ENCODE measurements around the gene SRRM5. TPM values are rescaled to one million over a fixed set of nuclear protein-coding genes. Genes with fewer than 3 reads are reported as not detected.

The SRRM5 gene
- polyA plus RNA-seq, 1 of the 3 experiments (the other 2 are of a cell fraction), result 0.15 TPM

- Histone ChIP-seq H2AFZ (ENCODE audit: low read depth) (no peak overlapping the region), H3K9me3 (no peaks in the 10 kb centered on the region), H3K27ac (ENCODE audit: low read depth in 2 of 2, low read length in 1 of 2) (no peak overlapping the region), H3K4me3 (ENCODE audit: low read depth in 2 of 2, low read length in 1 of 2) (no peak overlapping the region), H3K4me1 (ENCODE audit: control insufficient read depth in 1 of 2, insufficient read depth in 2 of 2, low read depth in 1 of 2, low read length in 1 of 2) (peaks cover 0 to 13% of the 10 kb centered on the region in 2 experiments; a peak in 1 of 4 replicates), H3K4me2 (no peak overlapping the region), H4K20me1 (ENCODE audit: insufficient read depth) (no peaks in the 10 kb centered on the region), H3K79me2 (ENCODE audit: insufficient read depth) (no peaks in the 10 kb centered on the region), H3K36me3 (replicated peaks in 1 of 2; ENCODE audit: control insufficient read depth in 1 of 2, insufficient read depth in 2 of 2, low read length in 1 of 2) (peaks cover 0 to 19% of the 10 kb centered on the region in 2 experiments), H3K9ac (no peak overlapping the region), H3K9me2 (no peaks in the 10 kb centered on the region), H3F3A (replicated peaks; ENCODE audit: insufficient read depth) (peaks cover 21% of the 10 kb centered on the region), H3K27me3 (ENCODE audit: insufficient read depth) (no peaks in the 10 kb centered on the region; the same call in 1 of the 2 replicates)
- 80% methylated on average over 3 of the region's 3 CpGs for WGBS (ENCODE audit: low lambda C conversion rate)
- TF ChIP-seq FOXM1 (IDR thresholded peaks at IDR 0.05; ENCODE audit: low read depth), result no peak
- TF ChIP-seq NRF1 (IDR thresholded peaks at IDR 0.05; ENCODE audit: low read depth, low read length), result no peak
- no peak for TF ChIP-seq YY1 (IDR thresholded peaks at IDR 0.05; ENCODE audit: low read depth)
- TF ChIP-seq TEAD4 (IDR thresholded peaks at IDR 0.05; ENCODE audit: borderline replicate concordance, insufficient read depth), result no peak
- TF ChIP-seq RFX5 (IDR thresholded peaks at IDR 0.05; ENCODE audit: low read length), result no peak
- TF ChIP-seq GABPA (IDR thresholded peaks at IDR 0.05; ENCODE audit: low read depth), result no peak
- no peak for TF ChIP-seq FOSL2 (IDR thresholded peaks at IDR 0.05; ENCODE audit: borderline replicate concordance, low read depth)
- TF ChIP-seq CHD2 (IDR thresholded peaks at IDR 0.05; ENCODE audit: low read length, partially characterized antibody), result no peak
- POLR2A ChIA-PET, result interaction anchor here (0.6 kb wide), 1 partner anchor 15 kb away, joined by 4 read pairs; no protein-coding TSS in a partner anchor
- DNase-seq, result no peak
- CTCF ChIA-PET, result interaction anchor here (0.9 to 2.4 kb wide), 2 partner anchors 9 to 88 kb away, joined by 4 to 10 read pairs; no protein-coding TSS in a partner anchor
Observed at GRCh38 chr19:43643326-43643725, 31.4 kb downstream of the SRRM5 start.

GRCh38 chr19:43644181-43644580, 32.3 kb downstream of the SRRM5 start:
- ChIA-PET POLR2A (no interaction called here), CTCF (interaction anchor here (0.7 to 2.4 kb wide), 2 partner anchors 8 to 1204 kb away, joined by 3 to 10 read pairs; no protein-coding TSS in a partner anchor)
- Histone ChIP-seq H3K27me3 (ENCODE audit: insufficient read depth) (no peaks in the 10 kb centered on the region), H3K4me3 (ENCODE audit: low read depth in 2 of 2, low read length in 1 of 2) (no peak overlapping the region), H3K79me2 (ENCODE audit: insufficient read depth) (no peaks in the 10 kb centered on the region), H3K27ac (ENCODE audit: low read depth in 2 of 2, low read length in 1 of 2) (no peak overlapping the region), H3K9me3 (no peaks in the 10 kb centered on the region), H3K9ac (no peak overlapping the region), H3K36me3 (replicated peaks in 1 of 2; ENCODE audit: control insufficient read depth in 1 of 2, insufficient read depth in 2 of 2, low read length in 1 of 2) (peaks cover 0 to 27% of the 10 kb centered on the region in 2 experiments), H2AFZ (ENCODE audit: low read depth) (no peak overlapping the region), H3F3A (replicated peaks; ENCODE audit: insufficient read depth) (peaks cover 25% of the 10 kb centered on the region), H3K4me1 (ENCODE audit: control insufficient read depth in 1 of 2, insufficient read depth in 2 of 2, low read depth in 1 of 2, low read length in 1 of 2) (peaks cover 0 to 6% of the 10 kb centered on the region in 2 experiments; a peak in 1 of 4 replicates), H4K20me1 (ENCODE audit: insufficient read depth) (no peaks in the 10 kb centered on the region), H3K9me2 (no peaks in the 10 kb centered on the region), H3K4me2 (no peak overlapping the region)
- DNase-seq, result no peak
- no peak for TF ChIP-seq CHD2 (IDR thresholded peaks at IDR 0.05; ENCODE audit: low read length, partially characterized antibody)
- no peak for TF ChIP-seq MEF2A (IDR thresholded peaks at IDR 0.05; ENCODE audit: borderline replicate concordance, low read depth)
- no peak for TF ChIP-seq TCF12 (IDR thresholded peaks at IDR 0.05)
- TF ChIP-seq TEAD4 (IDR thresholded peaks at IDR 0.05; ENCODE audit: borderline replicate concordance, insufficient read depth), result no peak
- no peak for TF ChIP-seq RXRA (IDR thresholded peaks at IDR 0.05; ENCODE audit: borderline replicate concordance, low read depth)
- WGBS (ENCODE audit: low lambda C conversion rate), result 94% methylated on average over 13 of the region's 13 CpGs

GRCh38 chr19:43648633-43649032, 36.7 kb downstream of the SRRM5 start:
- H3K79me2 ChIP-seq (ENCODE audit: insufficient read depth), result no peaks in the 10 kb centered on the region
- peaks cover 0 to 55% of the 10 kb centered on the region in 2 experiments for H3K36me3 ChIP-seq (replicated peaks in 1 of 2; ENCODE audit: control insufficient read depth in 1 of 2, insufficient read depth in 2 of 2, low read length in 1 of 2)
- no peaks in the 10 kb centered on the region for H4K20me1 ChIP-seq (ENCODE audit: insufficient read depth)
- CTCF ChIA-PET, result interaction anchor here (0.7 to 1.5 kb wide), 2 partner anchors 54 to 93 kb away, joined by 3 to 7 read pairs; no protein-coding TSS in a partner anchor
- H3K4me3 ChIP-seq (ENCODE audit: low read depth in 2 of 2, low read length in 1 of 2), result no peak overlapping the region
- H3K27ac ChIP-seq (ENCODE audit: low read depth in 2 of 2, low read length in 1 of 2), result no peak overlapping the region
- POLR2A ChIA-PET, result no interaction called here
- no peak for TF ChIP-seq FOXM1 (IDR thresholded peaks at IDR 0.05; ENCODE audit: low read depth)
- no peak for TF ChIP-seq RXRA (IDR thresholded peaks at IDR 0.05; ENCODE audit: borderline replicate concordance, low read depth)
- no peak for TF ChIP-seq JUND (IDR thresholded peaks at IDR 0.05)
- TF ChIP-seq POLR2AphosphoS5 (IDR thresholded peaks at IDR 0.05; ENCODE audit: low read depth, low read length), result no peak
- TF ChIP-seq FOSL2 (IDR thresholded peaks at IDR 0.05; ENCODE audit: borderline replicate concordance, low read depth), result no peak
- no peak for TF ChIP-seq EZH2phosphoT487 (IDR thresholded peaks at IDR 0.05; ENCODE audit: borderline replicate concordance, low read depth)
- TF ChIP-seq RFX5 (IDR thresholded peaks at IDR 0.05; ENCODE audit: low read length), result no peak
- no peak for DNase-seq
- no peaks in the 10 kb centered on the region for H3K4me1 ChIP-seq (ENCODE audit: control insufficient read depth in 1 of 2, insufficient read depth in 2 of 2, low read depth in 1 of 2, low read length in 1 of 2)
- H3K9ac ChIP-seq, result no peak overlapping the region
- WGBS (ENCODE audit: low lambda C conversion rate), result 96% methylated on average over 6 of the region's 6 CpGs
- H2AFZ ChIP-seq (ENCODE audit: low read depth), result no peak overlapping the region
- H3K4me2 ChIP-seq, result no peak overlapping the region
- no peaks in the 10 kb centered on the region for H3K9me2 ChIP-seq
- H3F3A ChIP-seq (replicated peaks; ENCODE audit: insufficient read depth), result peaks cover 31% of the 10 kb centered on the region
- H3K9me3 ChIP-seq, result no peaks in the 10 kb centered on the region
- H3K27me3 ChIP-seq (ENCODE audit: insufficient read depth), result no peaks in the 10 kb centered on the region
